ENCODE results near the gene OTUB2.

- TF ChIP-seq CTCF (conservative IDR thresholded peaks at IDR 0.05) (no peak), ZFX (IDR thresholded peaks at IDR 0.05) (no peak)
These were observed 28.8 kb downstream of the OTUB2 start for GRCh38 chr14:94054936-94055335.

Measured in C4-2B (cell line).